Tibial nerve (tissue), 4 donors: ENCODE measurements around the gene FLT3. TPM values are rescaled to one million over a fixed set of nuclear protein-coding genes. Genes with fewer than 3 reads are reported as not detected.

ENCODE experiments used
- DNase-seq, 2 donors: peaks; one replicate each; pipeline ENCODE4 v3.0.0-alpha.2; 2019; ENCODE audit warnings: low spot score in 2 of 2
- H3K27ac ChIP-seq, 4 donors: fragments of 200-600 bp; sonication (generic) in 3 of 4; one replicate each; pipeline ENCODE4 v1.5.1; 2017 to 2019; ENCODE audit warnings: mild to moderate bottlenecking in 1 of 4
- H3K27me3 ChIP-seq, 2 donors: fragments of 200-600 bp; sonication (generic) in 1 of 2; one replicate each; pipeline versions ENCODE4 v1.5.1 to v1.6.0; 2017 to 2019
- H3K36me3 ChIP-seq, 3 donors: fragments of 200-600 bp; sonication (generic); one replicate each; pipeline ENCODE4 v1.5.1; 2018 to 2019
- H3K4me1 ChIP-seq, 4 donors: fragments of 200-600 bp; sonication (generic) in 3 of 4; one replicate each; pipeline ENCODE4 v1.5.1; 2017 to 2019
- H3K4me3 ChIP-seq, 4 donors: fragments of 200-600 bp; sonication (generic) in 3 of 4; one replicate each; pipeline ENCODE4 v1.5.1; 2017 to 2019; ENCODE audit warnings: mild to moderate bottlenecking in 1 of 4, moderate library complexity in 1 of 4
- H3K9me3 ChIP-seq, 4 donors: fragments of 200-600 bp; sonication (generic) in 3 of 4; one replicate each; pipeline ENCODE4 v1.5.1; 2017 to 2019
- EP300 ChIP-seq, 2 donors: sonication (generic); formaldehyde crosslinking; IDR thresholded peaks; one replicate each; pipeline ENCODE4 v1.6.1; 2017; ENCODE audit warnings: antibody characterized with exemption in 2 of 2, mild to moderate bottlenecking in 1 of 2
- POLR2A ChIP-seq, 2 donors: fragments of 450-650 bp; IDR thresholded peaks; one replicate each; pipeline ENCODE4 v1.6.1; 2017; ENCODE audit warnings: antibody characterized with exemption in 2 of 2, mild to moderate bottlenecking in 2 of 2, moderate library complexity in 2 of 2
- WGBS, 2 donors: methylation state at CpG; one replicate each; pipeline ENCODE4 v1.1.5; 2018; 5-methylcytosine and 5-hydroxymethylcytosine counted together
- total RNA-seq, 4 donors: library from RNA; depleted of rRNA; stranded (reverse); fragments of >200 nt; gene quantifications; one replicate each; pipeline ENCODE4 v1.1.0, GENCODE V29; 2016
- TF ChIP-seq, protein P1 (sequence below), 5 experiments: fragments of 200-600 bp in 3 of 5; fragments of 450-650 bp in 2 of 5; sonication (generic) in 3 of 5; IDR thresholded peaks; one replicate each; pipeline ENCODE4 v1.5.1; 2016 to 2019; ENCODE audit warnings: antibody characterized with exemption in 5 of 5, mild to moderate bottlenecking in 3 of 5, moderate library complexity in 2 of 5

FLT3 gene
- total RNA-seq, 4 donors from 2014 or later, result 0.20 to 0.42 (median 0.22) TPM; not detected in 1

DNA sequence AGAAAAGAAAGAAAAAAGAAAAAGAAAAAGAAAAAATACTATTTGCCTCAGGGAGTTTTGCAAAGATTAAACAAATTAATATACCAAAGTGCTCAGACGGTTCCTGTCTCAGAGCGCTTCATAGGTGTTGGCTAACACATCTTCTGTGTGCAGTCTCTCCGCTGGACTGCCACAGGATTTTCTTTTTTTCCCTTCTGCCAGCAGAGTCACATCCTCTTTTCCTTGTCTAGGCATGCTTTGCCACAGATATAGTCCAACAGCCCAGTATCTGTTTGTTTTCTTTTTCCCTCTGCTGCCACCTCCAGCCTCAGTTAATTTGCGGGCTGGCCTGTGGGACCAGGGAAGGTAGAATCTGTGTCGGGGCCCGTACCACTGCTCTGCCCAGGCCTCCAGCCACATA, 108.5 kb downstream of the FLT3 start:
- H3K9me3 ChIP-seq, result no peaks in the 10 kb centered on the region
- no peaks in the 10 kb centered on the region for H3K36me3 ChIP-seq
- peaks cover 0 to 20% of the 10 kb centered on the region in 2 donors for H3K27me3 ChIP-seq
- TF ChIP-seq POLR2A (IDR thresholded peaks at IDR 0.05) (no peak), EP300 (IDR thresholded peaks at IDR 0.05) (no peak)
- TF ChIP-seq, protein P1, sequence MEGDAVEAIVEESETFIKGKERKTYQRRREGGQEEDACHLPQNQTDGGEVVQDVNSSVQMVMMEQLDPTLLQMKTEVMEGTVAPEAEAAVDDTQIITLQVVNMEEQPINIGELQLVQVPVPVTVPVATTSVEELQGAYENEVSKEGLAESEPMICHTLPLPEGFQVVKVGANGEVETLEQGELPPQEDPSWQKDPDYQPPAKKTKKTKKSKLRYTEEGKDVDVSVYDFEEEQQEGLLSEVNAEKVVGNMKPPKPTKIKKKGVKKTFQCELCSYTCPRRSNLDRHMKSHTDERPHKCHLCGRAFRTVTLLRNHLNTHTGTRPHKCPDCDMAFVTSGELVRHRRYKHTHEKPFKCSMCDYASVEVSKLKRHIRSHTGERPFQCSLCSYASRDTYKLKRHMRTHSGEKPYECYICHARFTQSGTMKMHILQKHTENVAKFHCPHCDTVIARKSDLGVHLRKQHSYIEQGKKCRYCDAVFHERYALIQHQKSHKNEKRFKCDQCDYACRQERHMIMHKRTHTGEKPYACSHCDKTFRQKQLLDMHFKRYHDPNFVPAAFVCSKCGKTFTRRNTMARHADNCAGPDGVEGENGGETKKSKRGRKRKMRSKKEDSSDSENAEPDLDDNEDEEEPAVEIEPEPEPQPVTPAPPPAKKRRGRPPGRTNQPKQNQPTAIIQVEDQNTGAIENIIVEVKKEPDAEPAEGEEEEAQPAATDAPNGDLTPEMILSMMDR (IDR thresholded peaks at IDR 0.05), result no peak
- 69 to 71% methylated on average over 6 of the region's 6 CpGs for WGBS, 2 donors
- H3K4me3 ChIP-seq, result no peak overlapping the region
- no peak overlapping the region for H3K27ac ChIP-seq
- DNase-seq, result no peak
- H3K4me1 ChIP-seq, result no peaks in the 10 kb centered on the region

DNA sequence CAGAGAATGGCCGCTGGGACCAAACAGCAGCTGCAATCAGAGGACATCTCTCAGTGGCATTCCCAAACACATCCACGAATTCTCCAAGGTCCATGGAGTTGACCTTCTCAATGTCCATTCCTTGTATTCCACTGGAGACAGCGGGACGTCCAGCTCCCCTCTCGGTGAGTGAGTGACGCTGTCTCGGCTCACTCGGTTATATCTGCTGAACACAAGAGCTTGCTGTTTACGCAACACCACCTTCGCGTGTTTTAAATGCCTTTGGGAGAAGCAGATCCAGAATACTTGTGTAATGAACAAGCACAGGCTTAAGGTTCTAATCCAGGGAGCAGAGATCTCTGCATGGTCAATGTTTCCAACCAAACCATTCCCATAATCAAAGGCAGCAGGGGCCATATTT, 111.9 kb downstream of the FLT3 start, which contains the start of gene URAD:
TSS of gene URAD (minus strand) at position 174 of the 400 bp plus-strand sequence. CDS start at position 118, 56 bp downstream.
- no peak for DNase-seq
- WGBS, 2 donors, result 81 to 84% methylated on average over 11 of the region's 11 CpGs
- H3K27me3 ChIP-seq, result peaks cover 0 to 50% of the 10 kb centered on the region in 2 donors
- no peak within 1 kb of the TSS for H3K27ac ChIP-seq
- no peaks in the 10 kb centered on the region for H3K36me3 ChIP-seq
- no peaks in the 10 kb centered on the region for H3K9me3 ChIP-seq
- H3K4me1 ChIP-seq, result no peaks in the 10 kb centered on the region
- no peak within 1 kb of the TSS for H3K4me3 ChIP-seq
- TF ChIP-seq EP300 (IDR thresholded peaks at IDR 0.05) (no peak), POLR2A (IDR thresholded peaks at IDR 0.05) (no peak)
- TF ChIP-seq, protein P1 (IDR thresholded peaks at IDR 0.05), result no peak

DNA sequence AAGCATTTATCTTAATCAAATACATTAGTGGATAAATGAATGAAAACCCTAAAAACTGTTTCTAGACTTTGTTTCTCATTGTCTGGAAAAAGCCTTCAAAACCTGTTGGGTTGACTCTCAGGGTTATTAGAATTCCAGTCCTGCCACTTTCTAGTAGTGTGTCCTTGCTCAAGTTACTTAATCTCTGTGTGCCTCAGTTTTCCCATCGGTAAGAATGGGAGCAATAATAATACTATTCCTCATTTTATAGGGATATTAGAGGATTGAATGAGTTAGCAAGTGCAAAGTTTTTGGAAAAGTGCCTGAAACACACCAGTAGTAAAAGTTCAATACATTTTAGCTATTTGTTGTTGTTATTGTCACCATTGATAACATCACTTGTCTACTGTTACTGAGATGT, 114.8 kb downstream of the FLT3 start:
- Histone ChIP-seq H3K27ac (no peak overlapping the region), H3K27me3 (peaks cover 0 to 80% of the 10 kb centered on the region in 2 donors), H3K9me3 (no peaks in the 10 kb centered on the region), H3K4me3 (no peak overlapping the region), H3K4me1 (peaks cover 0 to 4% (median under 1%) of the 10 kb centered on the region in 4 donors), H3K36me3 (no peaks in the 10 kb centered on the region)
- TF ChIP-seq POLR2A (IDR thresholded peaks at IDR 0.05) (no peak), EP300 (IDR thresholded peaks at IDR 0.05) (no peak)
- TF ChIP-seq, protein P1 (IDR thresholded peaks at IDR 0.05), result no peak
- 85 to 89% methylated on average over 1 of the region's 1 CpG for whole genome bisulfite sequencing, 2 donors
- no peak for DNase-seq

DNA sequence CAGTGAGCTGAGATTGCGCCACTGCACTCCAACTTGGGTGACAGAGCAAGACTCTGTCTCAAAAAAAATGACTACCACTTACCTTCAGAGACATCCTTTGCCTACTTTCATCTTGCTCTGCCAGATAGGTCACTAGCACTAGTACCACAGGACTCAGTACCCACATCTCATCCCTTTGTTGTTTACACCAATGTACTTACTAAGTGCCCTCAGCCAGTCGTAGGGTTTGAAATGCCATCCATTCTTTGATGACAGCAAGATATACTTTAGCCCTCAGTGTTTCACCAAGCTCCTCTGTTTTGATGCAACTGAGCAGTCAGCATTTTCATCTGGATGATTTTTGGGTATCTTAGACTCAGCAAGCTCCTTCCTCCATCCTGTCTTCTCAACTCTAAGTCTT, 118.0 kb downstream of the FLT3 start:
- H3K4me3 ChIP-seq, result no peak overlapping the region
- no peaks in the 10 kb centered on the region for H3K36me3 ChIP-seq
- no peak overlapping the region for H3K27ac ChIP-seq
- peaks cover 4 to 94% of the 10 kb centered on the region in 2 donors for H3K27me3 ChIP-seq
- H3K9me3 ChIP-seq, result no peaks in the 10 kb centered on the region
- H3K4me1 ChIP-seq, result peaks cover 0 to 36% (median 14%) of the 10 kb centered on the region in 4 donors
- 54 to 60% methylated on average over 2 of the region's 2 CpGs for WGBS, 2 donors
- DNase-seq, result no peak
- no peak for TF ChIP-seq EP300 (IDR thresholded peaks at IDR 0.05)

DNA sequence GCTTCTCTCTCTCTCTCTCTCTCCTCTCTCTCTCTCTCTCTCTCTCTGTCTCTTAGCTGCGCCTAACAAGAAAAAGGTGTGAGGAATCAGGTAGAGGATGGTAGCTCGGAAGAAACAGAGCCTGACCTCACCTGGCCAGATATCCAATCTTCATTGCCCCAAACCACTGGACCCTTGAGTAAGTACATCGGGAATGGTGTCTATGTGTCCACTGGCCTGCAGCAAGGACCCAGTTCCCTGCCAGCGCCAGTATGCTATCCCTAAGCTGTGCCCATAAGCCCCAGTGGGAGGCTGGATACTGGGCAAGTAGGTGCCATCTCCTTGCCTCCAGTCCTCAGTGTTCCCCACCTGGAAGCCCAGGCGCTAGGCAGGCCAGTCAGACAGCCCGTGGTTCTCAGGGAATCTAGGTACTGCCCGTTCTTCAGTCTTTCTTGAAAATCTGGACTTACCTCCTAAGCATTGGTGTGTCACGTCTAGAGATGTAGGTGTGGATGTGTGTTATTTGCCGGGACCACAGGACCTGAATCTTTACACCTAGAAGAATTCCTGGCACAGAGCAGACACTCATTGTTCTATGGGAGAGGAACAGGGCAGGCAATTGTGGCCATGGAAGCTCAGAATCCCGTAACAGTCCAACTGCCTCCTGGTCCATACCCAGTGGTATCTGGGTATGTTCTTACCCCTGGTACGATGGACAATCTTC, 119.2 kb downstream of the FLT3 start:
- Histone ChIP-seq H3K27me3 (peaks cover 4 to 95% of the 10 kb centered on the region in 2 donors), H3K4me1 (peaks cover 0 to 37% (median 14%) of the 10 kb centered on the region in 4 donors), H3K4me3 (no peak overlapping the region), H3K27ac (no peak overlapping the region), H3K9me3 (no peaks in the 10 kb centered on the region), H3K36me3 (no peaks in the 10 kb centered on the region)
- WGBS, 2 donors, result 26 to 31% methylated on average over 9 to 11 of the region's 11 CpGs
- no peak for DNase-seq
- TF ChIP-seq, protein P1 (IDR thresholded peaks at IDR 0.05), result no peak
- TF ChIP-seq POLR2A (IDR thresholded peaks at IDR 0.05), result no peak
- TF ChIP-seq EP300 (IDR thresholded peaks at IDR 0.05), result no peak
